Ecto neural progenitor cell (in vitro differentiated cells): ENCODE data around the gene ANAPC4.

Experiments
- DNase-seq: peaks from one replicate; pipeline ENCODE4 v3.0.0-alpha.2; 2018; ENCODE audit warnings: low spot score

Gene ANAPC4

DNA sequence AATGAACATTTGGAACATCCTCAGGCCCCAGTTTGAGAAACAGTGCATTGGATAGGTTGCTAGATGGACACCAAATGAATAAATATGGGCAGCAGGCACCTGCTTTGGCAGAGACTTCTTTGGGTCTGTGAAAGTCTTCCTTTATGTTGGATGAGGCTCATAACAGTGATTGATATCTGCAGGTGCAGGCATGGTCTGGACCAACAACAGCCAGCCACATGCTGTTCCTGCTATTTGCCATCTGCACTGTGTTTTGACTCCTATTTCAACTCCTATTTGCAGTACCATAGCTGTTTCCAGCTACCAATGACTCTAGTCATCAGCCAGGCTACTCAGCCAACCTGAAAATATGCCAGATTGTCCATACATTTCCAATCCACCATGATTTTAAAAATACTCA lies 60.9 kb downstream of the ANAPC4 start:
- DNase-seq = no peak

- DNase-seq = peak; percentile 64
These were observed 62.9 kb downstream of the ANAPC4 start for GRCh38 chr4:25439918-25440477.

DNA sequence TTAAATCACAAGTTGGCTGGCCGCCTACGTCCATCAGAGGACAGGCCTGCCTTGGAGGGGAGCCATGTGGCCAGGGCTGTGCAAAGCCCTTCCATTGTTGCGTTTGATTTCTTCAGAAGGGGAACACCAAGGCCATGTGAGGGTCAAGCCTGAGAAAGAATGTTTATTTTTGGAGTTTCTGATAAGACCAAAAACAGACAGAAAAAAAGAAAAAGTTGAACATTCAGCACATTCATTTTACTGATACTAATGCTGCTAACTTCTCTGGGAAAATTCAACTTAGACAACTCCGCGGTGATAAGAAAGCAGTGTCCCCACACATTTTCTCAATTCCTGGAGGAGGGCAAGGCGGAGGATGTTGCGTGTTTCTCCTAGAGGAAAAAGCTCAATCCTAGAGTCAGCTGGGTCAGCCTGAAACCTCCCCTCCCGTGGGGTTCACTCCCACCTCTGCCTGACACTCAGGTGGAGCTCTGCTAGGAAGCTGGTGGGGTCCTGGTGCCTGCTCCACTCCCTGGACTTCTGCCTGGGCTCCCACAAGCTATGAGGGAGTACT lies 63.5 kb downstream of the ANAPC4 start:
- DNase-seq = peak; percentile 39

DNA sequence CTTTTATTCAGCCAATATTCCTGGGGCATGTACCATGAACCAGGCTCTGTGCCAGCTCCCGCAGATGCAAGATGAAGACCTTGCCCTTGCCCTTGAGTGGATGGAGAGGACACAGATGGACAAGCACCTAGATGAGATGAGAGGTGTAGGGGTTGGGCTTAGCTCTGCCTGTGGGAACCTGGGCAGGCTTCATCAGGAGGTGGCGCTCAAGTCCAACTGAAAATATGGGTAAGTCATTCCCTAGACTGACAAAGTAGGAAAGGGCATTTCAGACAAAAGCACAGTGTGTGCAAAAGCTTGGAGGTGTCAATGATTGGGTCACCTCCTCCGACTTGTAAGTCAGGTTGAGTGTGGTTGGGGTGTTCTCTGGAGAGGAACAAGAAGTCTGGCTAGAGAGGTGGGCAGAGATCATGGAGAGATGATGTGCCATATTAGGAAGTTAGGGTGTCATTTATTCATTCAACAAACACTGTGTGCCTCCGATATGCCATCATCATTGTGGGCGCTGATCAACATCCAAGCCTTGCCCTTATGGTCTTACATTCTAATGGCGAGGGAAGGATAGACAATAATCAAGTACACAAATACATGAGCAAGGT lies 64.6 kb downstream of the ANAPC4 start:
- DNase-seq = peak; percentile 67

- DNase-seq = no peak
These were observed 65.8 kb downstream of the ANAPC4 start for GRCh38 chr4:25442863-25443307.

GRCh38 chr4:25443851-25444250 lies 66.8 kb downstream of the ANAPC4 start:
- DNase-seq = no peak

DNA sequence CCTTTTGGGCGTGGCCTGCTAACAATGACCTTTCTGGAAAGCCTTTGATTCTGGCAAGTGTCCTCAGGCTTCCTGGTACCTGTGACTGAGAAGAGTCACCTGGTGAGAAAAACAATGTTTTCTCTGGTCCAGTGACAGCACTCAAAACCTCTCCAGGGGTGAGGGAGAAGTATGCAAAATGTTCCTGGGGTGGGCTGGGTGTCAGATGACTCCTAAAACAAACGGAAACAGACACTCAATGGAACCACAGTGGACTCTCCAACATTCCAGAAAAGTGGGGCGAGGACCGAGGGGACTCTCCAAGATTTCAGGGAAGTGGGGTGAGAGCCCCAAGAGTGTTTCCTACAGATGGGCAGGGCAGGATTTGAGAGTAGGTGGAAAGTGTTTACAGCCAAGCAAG lies 69.5 kb downstream of the ANAPC4 start:
- DNase-seq = no peak

DNA sequence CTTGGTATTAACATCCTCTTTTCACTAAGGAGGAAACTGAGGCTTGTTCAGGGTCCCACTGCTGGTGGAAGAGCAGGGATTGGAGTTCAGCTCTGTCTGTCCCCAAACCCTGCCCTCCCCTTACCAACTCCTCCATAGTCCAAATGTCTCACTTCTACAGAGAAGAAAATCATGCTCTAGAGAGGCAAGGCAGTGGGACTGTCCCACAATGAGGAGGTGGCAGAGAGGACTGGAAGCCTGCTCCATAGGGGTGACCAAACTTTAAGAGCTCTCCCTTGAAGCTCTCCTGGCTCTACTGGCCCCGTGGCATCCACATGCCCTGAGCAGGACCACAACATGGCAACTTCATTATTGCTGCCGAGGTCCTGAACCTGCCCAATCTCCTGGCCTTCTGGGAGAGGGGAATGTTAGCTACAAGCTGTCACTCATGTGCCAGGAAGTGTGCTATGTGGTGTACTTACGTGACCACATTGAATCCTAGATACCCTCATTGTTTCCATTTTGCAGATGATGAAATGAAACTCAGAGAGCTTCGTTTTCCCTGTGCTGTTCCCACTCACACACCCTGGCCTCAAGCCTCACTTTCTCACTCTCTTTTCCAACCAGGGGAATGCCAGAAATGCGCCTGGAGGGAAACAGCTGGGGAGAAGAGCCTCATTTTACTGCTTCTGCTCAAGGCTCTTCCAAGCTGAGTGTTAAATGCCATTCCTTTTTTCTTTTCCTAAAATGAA lies 71.5 kb downstream of the ANAPC4 start:
- no peak for DNase-seq

- no peak for DNase-seq
These were observed 72.2 kb downstream of the ANAPC4 start for GRCh38 chr4:25449270-25449669.

GRCh38 chr4:25449688-25450087 lies 72.6 kb downstream of the ANAPC4 start:
- DNase-seq = no peak

DNA sequence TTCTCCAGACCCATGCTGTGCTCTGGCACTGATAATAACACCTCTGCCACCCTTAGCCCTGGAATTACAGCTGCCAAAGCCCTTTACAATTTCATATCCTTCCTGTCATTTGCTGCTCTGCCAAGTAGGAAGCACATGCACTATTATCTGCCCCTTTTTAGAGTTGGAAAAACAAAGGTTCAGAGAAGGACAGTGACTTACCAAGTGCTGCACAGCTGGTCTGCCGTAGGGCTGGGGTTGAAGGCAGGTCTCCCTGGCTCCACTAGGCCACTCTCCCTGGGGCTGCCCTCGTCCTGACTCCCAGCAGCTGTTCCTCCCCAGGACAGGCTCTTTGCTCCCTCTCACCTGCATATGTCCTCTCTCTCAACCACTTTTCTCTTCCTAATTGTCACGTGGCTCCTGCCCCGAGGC lies 73.4 kb downstream of the ANAPC4 start:
- DNase-seq = no peak

- DNase-seq = no peak
These were observed 74.6 kb downstream of the ANAPC4 start for GRCh38 chr4:25451676-25452075.

GRCh38 chr4:25452081-25452480 lies 75.0 kb downstream of the ANAPC4 start:
- no peak for DNase-seq

GRCh38 chr4:25454476-25454875 lies 77.4 kb downstream of the ANAPC4 start:
- no peak for DNase-seq

GRCh38 chr4:25457053-25457715 lies 80.1 kb downstream of the ANAPC4 start:
- no peak for DNase-seq

GRCh38 chr4:25466966-25467697 lies 90.1 kb downstream of the ANAPC4 start:
- DNase-seq = no peak

GRCh38 chr4:25467843-25468242 lies 90.8 kb downstream of the ANAPC4 start:
- DNase-seq = no peak
